NT2/D1 (cell line): ENCODE measurements around the gene TGFB2.

Experiments used
- SUZ12 ChIP-seq: IDR thresholded peaks from 2 replicates; pipeline ENCODE4 v1.6.1; 2011; ENCODE audit not compliant: insufficient read length, insufficient read depth; ENCODE audit errors: extremely low read depth
- YY1 ChIP-seq: IDR thresholded peaks from 2 replicates; pipeline ENCODE4 v1.6.1; 2011; ENCODE audit not compliant: insufficient read length, insufficient read depth
- ZNF274 ChIP-seq: IDR thresholded peaks from 2 replicates; pipeline ENCODE4 v1.6.1; 2011; ENCODE audit warnings: mild to moderate bottlenecking, low read depth, low read length

DNA sequence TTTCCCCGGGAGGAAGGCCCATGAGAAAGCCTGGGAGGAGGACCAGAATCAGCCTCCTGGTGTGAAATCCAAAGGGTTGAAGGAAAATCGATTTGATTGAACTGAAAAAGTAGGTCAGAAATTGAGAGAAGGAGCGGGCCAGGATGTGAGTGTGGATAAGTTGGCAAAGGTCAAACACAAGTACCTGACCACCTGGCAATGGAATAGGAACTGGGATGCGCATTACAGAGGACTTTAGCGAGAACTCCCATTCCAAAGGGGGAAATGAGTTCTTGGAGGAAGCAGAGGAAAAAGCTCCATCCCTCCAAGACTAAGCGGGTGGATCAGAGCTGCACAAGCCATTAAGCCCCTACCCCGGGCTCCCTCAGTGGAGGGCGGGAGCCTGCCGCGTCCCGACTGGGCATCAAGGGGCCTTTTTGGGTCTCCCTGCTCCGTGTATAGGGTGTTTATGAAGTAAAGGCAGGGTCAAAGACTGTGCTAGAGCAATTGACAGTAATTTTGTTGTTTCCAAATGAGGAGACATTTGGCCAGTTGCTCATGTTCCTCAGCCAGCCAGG, 56.4 kb downstream of the TGFB2 start:
- TF ChIP-seq YY1 (no peak), SUZ12 (no peak), ZNF274 (peak; percentile 59; the same call in 1 of the 2 replicates)
